ENCODE results near the gene DES.

GRCh38 chr2:219473511-219473910, 55.3 kb downstream of the DES start:
- no peak for TF ChIP-seq CTCF (IDR thresholded peaks at IDR 0.05)
- no peak for TF ChIP-seq EZH2 (IDR thresholded peaks at IDR 0.05; ENCODE audit: borderline replicate concordance, insufficient read depth, low read depth, low read length, poor library complexity, severe bottlenecking)
